ENCODE measurements around the gene HS6ST3.
"Not testable (repeated sequence)": the region's sequence is repeated elsewhere in the genome, so short reads cannot be mapped to it uniquely, and the experiment has no call there.

HS6ST3 gene

DNA sequence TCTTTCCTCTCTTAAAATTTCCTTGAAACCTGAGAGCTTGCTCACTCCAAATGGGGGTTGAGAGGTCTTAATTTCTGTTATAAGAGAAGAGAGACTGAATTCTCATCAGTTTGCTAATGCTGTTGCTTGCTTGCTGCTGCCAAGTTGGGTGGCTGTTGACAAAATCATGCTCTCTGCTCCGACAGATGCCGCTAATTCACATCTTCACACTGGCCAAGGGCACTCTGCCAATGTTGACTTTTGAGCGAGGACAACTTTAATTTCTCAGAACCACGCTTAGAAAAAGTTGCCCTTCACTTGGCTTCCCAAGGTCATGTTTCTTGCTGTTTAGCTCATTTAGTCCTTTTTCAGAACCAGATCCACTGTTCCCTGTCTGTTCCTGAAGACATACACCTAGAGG is 402.9 kb downstream of the HS6ST3 start:
- no peak overlapping the region for H3K27ac ChIP-seq
- no peak overlapping the region for H3K4me3 ChIP-seq (ENCODE audit: low read depth, low read length)
- no peaks in the 10 kb centered on the region for H3K36me3 ChIP-seq
- peaks cover 4% of the 10 kb centered on the region for H3K9me3 ChIP-seq (ENCODE audit: severe bottlenecking)
- no peak for DNase-seq
- H3K27me3 ChIP-seq (ENCODE audit: insufficient read depth, low read depth, severe bottlenecking): peaks cover 85% of the 10 kb centered on the region
- TF ChIP-seq, protein P1, sequence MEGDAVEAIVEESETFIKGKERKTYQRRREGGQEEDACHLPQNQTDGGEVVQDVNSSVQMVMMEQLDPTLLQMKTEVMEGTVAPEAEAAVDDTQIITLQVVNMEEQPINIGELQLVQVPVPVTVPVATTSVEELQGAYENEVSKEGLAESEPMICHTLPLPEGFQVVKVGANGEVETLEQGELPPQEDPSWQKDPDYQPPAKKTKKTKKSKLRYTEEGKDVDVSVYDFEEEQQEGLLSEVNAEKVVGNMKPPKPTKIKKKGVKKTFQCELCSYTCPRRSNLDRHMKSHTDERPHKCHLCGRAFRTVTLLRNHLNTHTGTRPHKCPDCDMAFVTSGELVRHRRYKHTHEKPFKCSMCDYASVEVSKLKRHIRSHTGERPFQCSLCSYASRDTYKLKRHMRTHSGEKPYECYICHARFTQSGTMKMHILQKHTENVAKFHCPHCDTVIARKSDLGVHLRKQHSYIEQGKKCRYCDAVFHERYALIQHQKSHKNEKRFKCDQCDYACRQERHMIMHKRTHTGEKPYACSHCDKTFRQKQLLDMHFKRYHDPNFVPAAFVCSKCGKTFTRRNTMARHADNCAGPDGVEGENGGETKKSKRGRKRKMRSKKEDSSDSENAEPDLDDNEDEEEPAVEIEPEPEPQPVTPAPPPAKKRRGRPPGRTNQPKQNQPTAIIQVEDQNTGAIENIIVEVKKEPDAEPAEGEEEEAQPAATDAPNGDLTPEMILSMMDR (IDR thresholded peaks at IDR 0.05; ENCODE audit: low read depth, low read length): no peak

DNA sequence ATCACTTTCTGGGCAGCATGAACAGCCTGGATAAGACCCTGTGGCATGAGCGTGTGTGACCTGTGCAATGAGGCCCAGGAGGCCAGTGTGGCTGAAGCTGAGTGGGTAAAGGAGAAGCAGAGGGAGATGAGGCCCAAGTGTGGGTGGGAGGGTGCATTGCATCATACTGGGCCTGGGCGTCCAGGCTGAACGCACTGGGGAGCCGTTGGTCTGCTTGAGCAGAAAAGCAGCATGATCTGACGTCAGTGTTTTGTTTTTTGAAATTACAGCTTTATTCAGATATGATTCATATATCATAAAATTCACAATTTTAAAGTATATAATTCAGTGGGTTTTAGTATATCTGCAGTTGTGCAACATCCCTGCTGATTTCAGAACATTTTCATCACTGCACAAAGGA is 409.7 kb downstream of the HS6ST3 start:
- Histone ChIP-seq H3K27ac (no peak overlapping the region), H3K36me3 (no peaks in the 10 kb centered on the region), H3K4me3 (ENCODE audit: low read depth, low read length) (no peak overlapping the region), H3K9me3 (ENCODE audit: severe bottlenecking) (no peaks in the 10 kb centered on the region), H3K27me3 (ENCODE audit: insufficient read depth, low read depth, severe bottlenecking) (peaks cover 96% of the 10 kb centered on the region)
- no peak for DNase-seq
- TF ChIP-seq, protein P1 (IDR thresholded peaks at IDR 0.05; ENCODE audit: low read depth, low read length): no peak

DNA sequence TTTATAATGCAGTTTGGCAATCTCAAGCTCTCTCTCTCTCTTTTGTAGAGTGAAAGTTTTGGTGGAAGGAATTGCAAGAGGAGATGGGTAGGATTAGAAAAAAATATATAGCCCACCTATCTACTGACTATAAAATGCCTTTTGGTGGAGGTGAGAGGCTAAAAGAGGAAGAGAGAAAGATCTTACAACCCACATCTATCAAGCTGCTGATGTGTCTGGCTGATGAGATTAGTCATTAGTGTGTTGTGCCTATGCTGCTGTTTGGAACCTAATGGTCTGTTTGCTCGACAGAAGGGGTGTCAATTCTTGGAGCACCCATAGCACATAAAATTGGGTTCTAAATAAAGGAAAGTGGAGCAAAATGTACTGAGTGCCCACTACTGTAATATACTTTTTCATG is 411.0 kb downstream of the HS6ST3 start:
- Histone ChIP-seq H3K27me3 (ENCODE audit: insufficient read depth, low read depth, severe bottlenecking) (peaks cover 96% of the 10 kb centered on the region), H3K27ac (no peak overlapping the region), H3K9me3 (ENCODE audit: severe bottlenecking) (no peaks in the 10 kb centered on the region), H3K4me3 (ENCODE audit: low read depth, low read length) (no peak overlapping the region), H3K36me3 (no peaks in the 10 kb centered on the region)
- TF ChIP-seq, protein P1 (IDR thresholded peaks at IDR 0.05; ENCODE audit: low read depth, low read length): no peak
- no peak for DNase-seq

DNA sequence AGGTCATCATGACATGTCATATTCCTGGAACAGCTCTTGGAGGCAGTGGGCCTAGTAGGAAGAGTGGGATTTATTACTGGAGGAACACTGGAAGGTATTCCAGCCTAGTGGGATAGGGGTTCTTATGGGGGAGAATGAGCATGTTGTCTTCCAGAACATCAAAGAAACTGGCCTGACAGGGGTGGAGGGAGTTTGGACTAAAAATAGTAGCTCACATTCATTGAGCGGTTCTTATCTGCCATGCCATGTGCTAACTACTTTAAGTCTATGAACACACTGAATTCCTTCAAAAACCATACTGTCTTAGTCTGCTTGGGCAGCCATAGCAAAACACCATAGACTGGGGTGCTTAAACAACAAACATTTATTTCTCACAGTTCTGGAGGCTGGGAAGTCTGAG is 413.6 kb downstream of the HS6ST3 start:
- TF ChIP-seq, protein P1 (IDR thresholded peaks at IDR 0.05; ENCODE audit: low read depth, low read length): no peak
- Histone ChIP-seq H3K27ac (no peak overlapping the region), H3K9me3 (ENCODE audit: severe bottlenecking) (no peaks in the 10 kb centered on the region), H3K4me3 (ENCODE audit: low read depth, low read length) (no peak overlapping the region), H3K27me3 (ENCODE audit: insufficient read depth, low read depth, severe bottlenecking) (peaks cover 96% of the 10 kb centered on the region), H3K36me3 (no peaks in the 10 kb centered on the region)
- DNase-seq: no peak

DNA sequence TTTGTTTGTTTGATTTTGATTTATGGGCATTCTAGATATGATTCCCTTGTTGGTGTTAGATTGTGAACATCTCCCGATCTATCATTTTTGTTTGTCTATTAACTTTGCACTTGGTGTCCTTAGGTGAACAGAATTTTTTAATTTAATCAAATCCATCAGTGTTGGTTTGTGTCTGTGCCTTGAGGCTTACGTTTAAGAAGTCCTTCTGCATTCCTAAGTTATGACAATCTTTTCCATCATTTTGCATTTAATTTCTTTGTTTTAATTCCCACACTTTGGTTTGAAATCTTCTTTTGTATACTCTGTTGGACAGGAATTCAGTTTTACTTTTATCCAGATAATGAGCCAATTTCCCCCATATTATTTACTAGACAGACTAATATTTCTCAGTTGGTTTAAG is 421.7 kb downstream of the HS6ST3 start:
- TF ChIP-seq, protein P1 (IDR thresholded peaks at IDR 0.05; ENCODE audit: low read depth, low read length): no peak
- DNase-seq: no peak
- no peak overlapping the region for H3K4me3 ChIP-seq (ENCODE audit: low read depth, low read length)
- no peaks in the 10 kb centered on the region for H3K36me3 ChIP-seq
- H3K27me3 ChIP-seq (ENCODE audit: insufficient read depth, low read depth, severe bottlenecking): peaks cover 77% of the 10 kb centered on the region
- peaks cover 6% of the 10 kb centered on the region for H3K9me3 ChIP-seq (ENCODE audit: severe bottlenecking)
- no peak overlapping the region for H3K27ac ChIP-seq

DNA sequence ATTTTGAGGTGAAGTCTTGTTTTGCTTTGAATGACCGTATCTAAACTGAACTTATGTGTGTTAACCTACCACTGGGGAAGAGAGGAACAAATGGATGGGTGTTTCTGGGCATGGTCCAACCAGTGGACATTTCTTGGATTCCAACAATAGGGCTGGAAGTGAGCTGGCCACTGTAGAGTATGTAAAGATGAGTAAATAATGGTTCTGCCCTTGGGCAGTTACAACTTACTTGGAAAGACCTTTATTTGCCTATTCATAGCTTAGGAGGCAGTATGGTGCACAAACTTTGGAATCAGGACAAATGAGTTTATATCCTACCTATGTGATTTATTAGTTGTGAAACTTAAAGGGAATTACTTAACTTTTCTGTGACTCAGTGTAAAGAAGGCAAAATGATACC is 429.5 kb downstream of the HS6ST3 start:
- H3K27ac ChIP-seq: no peak overlapping the region
- H3K36me3 ChIP-seq: no peaks in the 10 kb centered on the region
- DNase-seq: no peak
- TF ChIP-seq, protein P1 (IDR thresholded peaks at IDR 0.05; ENCODE audit: low read depth, low read length): no peak
- H3K4me3 ChIP-seq (ENCODE audit: low read depth, low read length): no peak overlapping the region
- peaks cover 67% of the 10 kb centered on the region for H3K27me3 ChIP-seq (ENCODE audit: insufficient read depth, low read depth, severe bottlenecking)
- peaks cover 1% of the 10 kb centered on the region for H3K9me3 ChIP-seq (ENCODE audit: severe bottlenecking)

DNA sequence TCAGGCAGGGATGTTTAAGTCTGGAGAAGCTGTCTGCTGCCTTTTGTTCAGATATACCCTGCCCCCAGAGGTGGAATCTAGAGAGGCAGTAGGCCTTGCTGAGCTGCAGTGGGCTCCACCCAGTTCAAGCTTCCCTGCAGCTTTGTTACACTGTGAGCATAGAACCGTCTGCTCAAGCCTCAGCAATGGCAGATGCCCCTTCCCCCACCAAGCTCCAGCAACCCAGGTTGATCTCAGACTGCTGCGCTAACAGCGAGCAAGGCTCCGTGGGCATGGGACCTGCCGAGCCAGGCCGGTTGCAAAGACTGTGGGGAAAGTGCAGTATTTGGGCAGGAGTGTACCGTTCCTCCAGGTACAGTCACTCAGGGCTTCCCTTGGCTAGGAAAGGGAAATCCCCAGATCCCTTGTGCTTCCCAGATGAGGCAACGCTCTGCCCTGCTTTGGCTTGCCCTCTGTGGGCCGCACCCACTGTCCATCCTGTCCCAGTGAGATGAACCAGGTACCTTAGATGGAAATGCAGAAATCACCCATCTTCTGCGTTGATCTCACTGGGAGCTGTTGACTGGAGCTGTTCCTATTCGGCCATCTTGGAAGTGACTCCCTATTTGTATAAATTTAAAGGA is 434.6 kb downstream of the HS6ST3 start:
- not testable (repeated sequence) for H3K36me3 ChIP-seq; H3K27ac ChIP-seq; DNase-seq; H3K9me3 ChIP-seq (ENCODE audit: severe bottlenecking); H3K4me3 ChIP-seq (ENCODE audit: low read depth, low read length)
- H3K27me3 ChIP-seq (ENCODE audit: insufficient read depth, low read depth, severe bottlenecking): peaks cover 80% of the 10 kb centered on the region

All from WERI-Rb-1 (cell line).